Peyer's patch (tissue), 4 donors: ENCODE measurements around the gene SRGAP2.
"Not testable (repeated sequence)": the region's sequence is repeated elsewhere in the genome, so short reads cannot be mapped to it uniquely, and the experiment has no call there.

Experiments
- POLR2A ChIP-seq, 2 donors: fragments of 450-650 bp; IDR thresholded peaks; one replicate each; pipeline ENCODE4 v1.5.1; 2017; ENCODE audit warnings: antibody characterized with exemption in 2 of 2, mild to moderate bottlenecking in 2 of 2, moderate library complexity in 2 of 2
- TF ChIP-seq, protein P1 (sequence below), 6 experiments: fragments of 450-650 bp in 4 of 6; fragments of 200-600 bp in 2 of 6; sonication (generic) in 1 of 6; IDR thresholded peaks; one replicate each; pipeline ENCODE4 v1.5.1; 2017 to 2019; ENCODE audit warnings: antibody characterized with exemption in 6 of 6, mild to moderate bottlenecking in 3 of 6, moderate library complexity in 1 of 6

DNA sequence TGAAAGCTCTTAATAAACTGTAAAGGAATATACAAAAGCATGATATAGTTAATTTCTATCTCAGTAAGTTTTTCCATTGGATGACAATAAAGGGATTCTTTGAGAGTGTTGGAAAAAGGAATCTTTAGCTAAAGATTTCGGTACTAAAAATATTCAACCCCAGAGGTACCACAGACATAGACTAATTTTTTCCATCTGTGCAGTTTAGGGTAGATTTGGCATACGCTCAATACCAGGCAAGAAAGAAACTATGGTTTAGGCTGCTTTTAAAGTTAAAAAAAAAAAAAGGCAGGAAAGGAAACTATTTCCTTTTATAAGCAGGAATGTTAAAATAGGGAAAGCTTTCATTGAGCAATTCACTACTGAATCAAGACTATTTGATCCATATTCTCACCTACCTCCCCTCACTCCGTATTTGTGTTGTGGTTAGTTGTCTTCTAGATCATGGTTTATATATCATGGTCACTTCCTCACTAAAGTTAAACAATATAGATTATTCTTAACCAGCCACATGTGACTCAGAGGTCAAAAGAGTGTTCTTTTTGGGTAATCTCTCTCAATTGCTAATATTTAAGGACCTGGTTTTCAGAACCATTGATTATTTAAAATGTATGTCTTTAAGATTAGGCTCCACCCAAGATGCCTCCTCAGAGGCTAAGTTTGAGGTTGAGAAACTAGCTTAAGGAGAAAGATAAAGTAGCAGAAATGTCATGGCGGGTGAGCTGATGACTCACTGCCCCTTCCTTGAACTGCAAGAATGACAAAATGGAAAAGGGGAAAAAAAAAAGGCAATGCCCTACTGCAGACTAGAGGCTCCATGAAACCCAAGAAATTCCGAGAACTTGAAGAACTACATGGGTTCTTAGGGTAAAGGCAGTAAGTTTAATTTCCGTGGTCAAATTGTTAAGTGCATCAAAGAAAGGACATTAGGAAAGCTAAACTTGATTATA is 20.7 kb upstream of the SRGAP2 start:
- TF ChIP-seq POLR2A (IDR thresholded peaks at IDR 0.05): not testable (repeated sequence)
- TF ChIP-seq, protein P1, sequence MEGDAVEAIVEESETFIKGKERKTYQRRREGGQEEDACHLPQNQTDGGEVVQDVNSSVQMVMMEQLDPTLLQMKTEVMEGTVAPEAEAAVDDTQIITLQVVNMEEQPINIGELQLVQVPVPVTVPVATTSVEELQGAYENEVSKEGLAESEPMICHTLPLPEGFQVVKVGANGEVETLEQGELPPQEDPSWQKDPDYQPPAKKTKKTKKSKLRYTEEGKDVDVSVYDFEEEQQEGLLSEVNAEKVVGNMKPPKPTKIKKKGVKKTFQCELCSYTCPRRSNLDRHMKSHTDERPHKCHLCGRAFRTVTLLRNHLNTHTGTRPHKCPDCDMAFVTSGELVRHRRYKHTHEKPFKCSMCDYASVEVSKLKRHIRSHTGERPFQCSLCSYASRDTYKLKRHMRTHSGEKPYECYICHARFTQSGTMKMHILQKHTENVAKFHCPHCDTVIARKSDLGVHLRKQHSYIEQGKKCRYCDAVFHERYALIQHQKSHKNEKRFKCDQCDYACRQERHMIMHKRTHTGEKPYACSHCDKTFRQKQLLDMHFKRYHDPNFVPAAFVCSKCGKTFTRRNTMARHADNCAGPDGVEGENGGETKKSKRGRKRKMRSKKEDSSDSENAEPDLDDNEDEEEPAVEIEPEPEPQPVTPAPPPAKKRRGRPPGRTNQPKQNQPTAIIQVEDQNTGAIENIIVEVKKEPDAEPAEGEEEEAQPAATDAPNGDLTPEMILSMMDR (IDR thresholded peaks at IDR 0.05): not testable (repeated sequence)
